RWPE1 (cell line): ENCODE measurements around the gene HTR1D.
"Not testable (repeated sequence)": the region's sequence is repeated elsewhere in the genome, so short reads cannot be mapped to it uniquely, and the experiment has no call there.

Source experiments
- CTCF ChIA-PET: fragments of 350-600 bp; sonication (Branson Sonifier 250); formaldehyde crosslinking; extraction: SDS; loops from one replicate; lab custom pipeline; 2021; lab: Yijun Ruan, JAX
- POLR2A ChIA-PET: fragments of 400-600 bp; formaldehyde crosslinking; extraction: SDS; loops from one replicate; lab custom pipeline; 2020; ENCODE audit warnings: antibody characterized with exemption; ENCODE audit not compliant: low non-redundant PET; lab: Yijun Ruan, JAX
- DNase-seq: peaks from one replicate; pipeline ENCODE4 v3.0.0; 2012; ENCODE audit warnings: low spot score
- H3K27ac ChIP-seq: fragments of 450-650 bp; 2 replicates; pipeline ENCODE4 v1.5.1; 2017
- TF ChIP-seq, protein P1 (sequence below): fragments of 450-650 bp; conservative IDR thresholded peaks from 2 replicates; pipeline ENCODE4 v1.5.1; 2017; ENCODE audit warnings: low read depth, mild to moderate bottlenecking

HTR1D gene

GRCh38 chr1:23210963-23211362 is 6.3 kb downstream of the HTR1D start:
- ChIA-PET POLR2A (no interaction called here), CTCF (interaction anchor here (0.7 kb wide), 1 partner anchor 513 kb away, joined by 5 read pairs; no protein-coding TSS in a partner anchor)
- TF ChIP-seq, protein P1, sequence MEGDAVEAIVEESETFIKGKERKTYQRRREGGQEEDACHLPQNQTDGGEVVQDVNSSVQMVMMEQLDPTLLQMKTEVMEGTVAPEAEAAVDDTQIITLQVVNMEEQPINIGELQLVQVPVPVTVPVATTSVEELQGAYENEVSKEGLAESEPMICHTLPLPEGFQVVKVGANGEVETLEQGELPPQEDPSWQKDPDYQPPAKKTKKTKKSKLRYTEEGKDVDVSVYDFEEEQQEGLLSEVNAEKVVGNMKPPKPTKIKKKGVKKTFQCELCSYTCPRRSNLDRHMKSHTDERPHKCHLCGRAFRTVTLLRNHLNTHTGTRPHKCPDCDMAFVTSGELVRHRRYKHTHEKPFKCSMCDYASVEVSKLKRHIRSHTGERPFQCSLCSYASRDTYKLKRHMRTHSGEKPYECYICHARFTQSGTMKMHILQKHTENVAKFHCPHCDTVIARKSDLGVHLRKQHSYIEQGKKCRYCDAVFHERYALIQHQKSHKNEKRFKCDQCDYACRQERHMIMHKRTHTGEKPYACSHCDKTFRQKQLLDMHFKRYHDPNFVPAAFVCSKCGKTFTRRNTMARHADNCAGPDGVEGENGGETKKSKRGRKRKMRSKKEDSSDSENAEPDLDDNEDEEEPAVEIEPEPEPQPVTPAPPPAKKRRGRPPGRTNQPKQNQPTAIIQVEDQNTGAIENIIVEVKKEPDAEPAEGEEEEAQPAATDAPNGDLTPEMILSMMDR, result no peak
- no peak overlapping the region for H3K27ac ChIP-seq
- DNase-seq, result no peak

GRCh38 chr1:23210351-23210785 is 6.9 kb downstream of the HTR1D start:
- POLR2A ChIA-PET, result no interaction called here
- DNase-seq, result peak; percentile 34
- CTCF ChIA-PET, result interaction anchor here (0.7 to 0.9 kb wide), 2 partner anchors 25 to 512 kb away, joined by 4 to 5 read pairs; no protein-coding TSS in a partner anchor
- H3K27ac ChIP-seq, result no peak overlapping the region
- TF ChIP-seq, protein P1, result no peak

DNA sequence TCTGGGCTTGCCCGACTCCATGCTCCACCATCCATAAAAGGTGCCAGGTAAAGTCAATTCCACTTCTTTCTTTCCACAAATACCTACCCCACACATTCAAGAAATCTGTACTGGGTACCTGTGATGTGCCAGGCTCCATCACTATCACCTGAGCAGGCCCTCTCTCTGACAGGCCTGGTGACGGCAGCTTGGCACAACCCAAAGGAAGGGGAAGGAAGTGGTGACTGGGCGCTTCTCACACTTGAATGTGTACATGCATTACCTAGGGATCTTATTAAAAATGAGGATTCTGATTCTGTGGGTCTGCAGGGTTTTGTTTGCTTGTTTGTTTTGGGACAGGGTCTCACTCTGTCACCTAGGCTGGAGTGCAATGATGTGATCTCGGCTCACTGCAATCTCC is 7.5 kb downstream of the HTR1D start:
- TF ChIP-seq, protein P1, result no peak
- POLR2A ChIA-PET, result no interaction called here
- no peak for DNase-seq
- CTCF ChIA-PET, result interaction anchor here (0.9 kb wide), 1 partner anchor 25 kb away, joined by 4 read pairs; no protein-coding TSS in a partner anchor
- no peak overlapping the region for H3K27ac ChIP-seq

DNA sequence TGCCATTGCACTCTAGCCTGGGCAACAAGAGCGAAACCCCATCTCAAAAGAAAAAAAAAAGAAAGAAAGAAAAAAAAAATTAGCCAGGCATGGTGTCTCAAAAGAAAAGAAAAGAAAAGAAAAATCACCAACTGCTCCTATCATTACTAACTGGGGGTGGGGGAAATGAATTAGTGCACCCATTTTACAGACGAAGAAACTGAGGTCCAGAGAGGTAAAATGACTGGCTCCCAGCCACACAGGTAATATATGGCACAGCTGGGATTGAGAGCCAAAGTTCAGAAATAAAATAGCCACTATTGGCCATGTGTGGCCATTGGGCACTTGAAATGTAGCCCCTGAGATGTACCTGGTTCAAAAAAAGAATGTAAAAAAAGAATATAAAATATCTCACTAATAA is 8.8 kb downstream of the HTR1D start:
- no peak for DNase-seq
- TF ChIP-seq, protein P1, result no peak
- CTCF ChIA-PET, result interaction anchor here (0.6 kb wide), 2 partner anchors 43 to 741 kb away, joined by 3 to 5 read pairs; no protein-coding TSS in a partner anchor
- no peak overlapping the region for H3K27ac ChIP-seq
- POLR2A ChIA-PET, result no interaction called here

GRCh38 chr1:23207733-23208132 is 9.6 kb downstream of the HTR1D start:
- DNase-seq, POLR2A ChIA-PET, CTCF ChIA-PET, H3K27ac ChIP-seq: not testable (repeated sequence)

GRCh38 chr1:23202263-23202749 is 15.0 kb downstream of the HTR1D start:
- ChIA-PET POLR2A (no interaction called here), CTCF (interaction anchor here (0.6 to 0.7 kb wide), 2 partner anchors 10 to 1776 kb away, joined by 3 to 4 read pairs; no protein-coding TSS in a partner anchor)
- TF ChIP-seq, protein P1, result no peak
- peak overlapping the region; percentile 63 for H3K27ac ChIP-seq
- DNase-seq, result no peak

GRCh38 chr1:23200883-23201282 is 16.4 kb downstream of the HTR1D start:
- TF ChIP-seq, protein P1, result no peak
- POLR2A ChIA-PET, result no interaction called here
- no peak for DNase-seq
- CTCF ChIA-PET, result interaction anchor here (0.6 kb wide), 1 partner anchor 172 kb away, joined by 3 read pairs; no protein-coding TSS in a partner anchor
- H3K27ac ChIP-seq, result no peak overlapping the region
